H9 (cell line): ENCODE data around the gene RC3H1. TPM values are rescaled to one million over a fixed set of nuclear protein-coding genes. Genes with fewer than 3 reads are reported as not detected.

Experiments
- DNase-seq: peaks from one replicate; pipeline ENCODE4 v3.0.0-alpha.2; 2017
- H2AFZ ChIP-seq: one replicate; pipeline ENCODE4 v1.6.1; 2013; ENCODE audit warnings: mild to moderate bottlenecking, low read length, control low read depth, moderate library complexity
- H2AK5ac ChIP-seq: 2 replicates; pipeline ENCODE4 v1.6.1; 2013; ENCODE audit warnings: low read length, control low read depth, mixed read lengths; ENCODE audit not compliant: insufficient read length
- H2BK120ac ChIP-seq: one replicate; pipeline ENCODE4 v1.6.1; 2013; ENCODE audit warnings: low read depth, mild to moderate bottlenecking, low read length, control low read depth, inconsistent platforms; ENCODE audit not compliant: poor library complexity, severe bottlenecking
- H2BK12ac ChIP-seq: 2 replicates; pipeline ENCODE4 v1.6.1; 2013; ENCODE audit warnings: low read length, control low read depth, mixed read lengths, low read depth; ENCODE audit not compliant: insufficient read length
- H2BK15ac ChIP-seq: 2 replicates; pipeline ENCODE4 v1.6.1; 2013; ENCODE audit warnings: low read depth, low read length, control low read depth
- H2BK20ac ChIP-seq: one replicate; pipeline ENCODE4 v1.6.1; 2013; ENCODE audit warnings: low read depth, mild to moderate bottlenecking, low read length, control low read depth, inconsistent platforms; ENCODE audit not compliant: poor library complexity, severe bottlenecking
- H2BK5ac ChIP-seq: 2 replicates; pipeline ENCODE4 v1.6.1; 2013; ENCODE audit warnings: low read length, control low read depth, mixed read lengths; ENCODE audit not compliant: insufficient read length
- H3K14ac ChIP-seq: 2 replicates; pipeline ENCODE4 v1.6.1; 2013; ENCODE audit warnings: low read length, control low read depth; ENCODE audit not compliant: insufficient read depth
- H3K18ac ChIP-seq: 2 replicates; pipeline ENCODE4 v1.6.1; 2013; ENCODE audit warnings: low read depth, mild to moderate bottlenecking, mixed read lengths, low read length, control low read depth; ENCODE audit not compliant: insufficient read length
- H3K23ac ChIP-seq: 2 replicates; pipeline ENCODE4 v1.6.1; 2013; ENCODE audit warnings: low read length, control low read depth, mixed read lengths, low read depth; ENCODE audit not compliant: insufficient read length
- H3K23me2 ChIP-seq: 2 replicates; pipeline ENCODE4 v1.6.1; 2013; ENCODE audit warnings: low read depth, mild to moderate bottlenecking, mixed read lengths, low read length, control low read depth; ENCODE audit not compliant: insufficient read length, poor library complexity, severe bottlenecking
- H3K27ac ChIP-seq: 2 replicates; pipeline ENCODE4 v1.5.1; 2013; ENCODE audit warnings: low read length, control low read depth, mixed read lengths, low read depth; ENCODE audit not compliant: insufficient read length
- H3K27me3 ChIP-seq: 2 replicates; pipeline ENCODE4 v1.6.1; 2013; ENCODE audit warnings: low read length, control low read depth, inconsistent platforms; ENCODE audit not compliant: insufficient read depth
- H3K4ac ChIP-seq: 2 replicates; pipeline ENCODE4 v1.6.1; 2013; ENCODE audit warnings: low read depth, mild to moderate bottlenecking, control low read depth, inconsistent platforms, low read length, moderate library complexity
- H3K4me1 ChIP-seq: 2 replicates; pipeline ENCODE4 v1.6.1; 2013; ENCODE audit warnings: low read length, control low read depth, inconsistent platforms; ENCODE audit not compliant: insufficient read depth
- H3K4me2 ChIP-seq: 2 replicates; pipeline ENCODE4 v1.6.1; 2013; ENCODE audit warnings: low read length, control low read depth, mixed read lengths; ENCODE audit not compliant: insufficient read length, insufficient read depth
- H3K56ac ChIP-seq: 2 replicates; pipeline ENCODE4 v1.6.1; 2013; ENCODE audit warnings: low read depth, mild to moderate bottlenecking, mixed read lengths, low read length, control low read depth; ENCODE audit not compliant: insufficient read length
- H3K79me1 ChIP-seq: 2 replicates; pipeline ENCODE4 v1.6.1; 2013; ENCODE audit warnings: low read depth, mild to moderate bottlenecking, moderate library complexity, low read length, control low read depth, inconsistent platforms; ENCODE audit not compliant: insufficient read depth, poor library complexity, severe bottlenecking
- H3K79me2 ChIP-seq: 2 replicates; pipeline ENCODE4 v1.6.1; 2013; ENCODE audit warnings: low read length, control low read depth, inconsistent platforms; ENCODE audit not compliant: insufficient read depth
- H3K9ac ChIP-seq: 2 replicates; pipeline ENCODE4 v1.6.1; 2013; ENCODE audit warnings: low read length, control low read depth, mixed read lengths; ENCODE audit not compliant: insufficient read length; ENCODE audit errors: extremely low read depth
- H3K9me3 ChIP-seq: one replicate; pipeline ENCODE4 v1.6.1; 2013; ENCODE audit warnings: low read depth, low read length, inconsistent platforms; ENCODE audit not compliant: control insufficient read depth
- H3T11ph ChIP-seq: one replicate; pipeline ENCODE4 v1.6.1; 2013; ENCODE audit warnings: mild to moderate bottlenecking, low read length, control low read depth, inconsistent platforms
- H4K20me1 ChIP-seq: one replicate; pipeline ENCODE4 v1.6.1; 2013; ENCODE audit not compliant: control insufficient read depth, insufficient read length, insufficient read depth
- H4K5ac ChIP-seq: 2 replicates; pipeline ENCODE4 v1.6.1; 2013; ENCODE audit warnings: low read depth, mild to moderate bottlenecking, mixed read lengths, low read length, control low read depth; ENCODE audit not compliant: insufficient read length
- H4K8ac ChIP-seq: replicated peaks from 2 replicates; pipeline ENCODE4 v1.6.1; 2013; ENCODE audit warnings: low read length, control low read depth, mixed read lengths, low read depth; ENCODE audit not compliant: insufficient read length
- H4K91ac ChIP-seq: 2 replicates; pipeline ENCODE4 v1.6.1; 2013; ENCODE audit warnings: low read depth, mild to moderate bottlenecking, moderate library complexity, mixed read lengths, low read length, control low read depth; ENCODE audit not compliant: insufficient read length
- H3K27ac Mint-ChIP-seq, 3 experiments: 2 replicates in 2 of 3; 3 replicates in 1 of 3; pipeline ENCODE4 v1.8.0; 2020 to 2021; ENCODE audit warnings: mixed read lengths in 3 of 3, mild to moderate bottlenecking in 1 of 3, moderate library complexity in 1 of 3
- H3K27me3 Mint-ChIP-seq: 2 replicates; pipeline ENCODE4 v1.8.0; 2021; ENCODE audit warnings: low read depth, mild to moderate bottlenecking, moderate library complexity, mixed read lengths
- H3K36me3 Mint-ChIP-seq, 3 experiments: 2 replicates in 2 of 3; 3 replicates in 1 of 3; pipeline ENCODE4 v1.8.0; 2020 to 2021; ENCODE audit warnings: low read depth in 3 of 3, mixed read lengths in 3 of 3; ENCODE audit not compliant: insufficient read depth in 1 of 3
- H3K4me1 Mint-ChIP-seq, 2 experiments: 2 replicates each; pipeline ENCODE4 v1.8.0; 2020; ENCODE audit warnings: mixed read lengths in 2 of 2
- H3K4me3 Mint-ChIP-seq, 2 experiments: 2 replicates in 1 of 2; 3 replicates in 1 of 2; pipeline ENCODE4 v1.8.0; 2020 to 2021; ENCODE audit warnings: mild to moderate bottlenecking in 2 of 2, mixed read lengths in 2 of 2, moderate library complexity in 1 of 2
- H3K9me3 Mint-ChIP-seq, 2 experiments: 2 replicates in 1 of 2; 3 replicates in 1 of 2; pipeline ENCODE4 v1.8.0; 2020; ENCODE audit warnings: mild to moderate bottlenecking in 2 of 2, mixed read lengths in 2 of 2, moderate library complexity in 1 of 2
- CTCF ChIP-seq: fragments of 200-600 bp; sonication (generic); conservative IDR thresholded peaks from 3 replicates; pipeline ENCODE4 v1.8.0; 2021; ENCODE audit warnings: antibody characterized with exemption, mild to moderate bottlenecking
- WGBS: extraction: QIAGEN DNeasy Blood & Tissue Kit; methylation state at CpG from one replicate; pipeline ENCODE4 v1.1.7; 2013; ENCODE audit warnings: missing lambda C conversion rate, low lambda C conversion rate, mixed read lengths; ENCODE audit not compliant: insufficient read length; ENCODE audit errors: extremely low coverage; 5-methylcytosine and 5-hydroxymethylcytosine counted together
- total RNA-seq: library from RNA; stranded (reverse); gene quantifications from 2 replicates; pipeline ENCODE4 v1.2.1, GENCODE V29; 2021

RC3H1 gene
- total RNA-seq, 1 experiment from 2014 or later, result 36.1 TPM

GRCh38 chr1:174003867-174004266, 18.3 kb downstream of the RC3H1 start:
- no peaks in the 10 kb centered on the region for H4K20me1 ChIP-seq

More at GRCh38 chr1:174003867-174004266, 18.3 kb downstream of the RC3H1 start:
- H3T11ph ChIP-seq, result no peak overlapping the region
- H2BK20ac ChIP-seq, result no peak overlapping the region
- no peak overlapping the region for H4K91ac ChIP-seq
- H2BK15ac ChIP-seq, result no peak overlapping the region
- WGBS, result no CpG with 5 or more reads among the region's 4 CpGs
- H3K9me3 ChIP-seq, result no peaks in the 10 kb centered on the region
- DNase-seq, result no peak
- H3K4ac ChIP-seq, result no peak overlapping the region
- H3K4me2 ChIP-seq, result no peak overlapping the region
- H3K23ac ChIP-seq, result no peak overlapping the region
- Mint-ChIP-seq H3K27me3 (no peaks in the 10 kb centered on the region), H3K27ac (no peak overlapping the region), H3K4me1 (peaks cover 16 to 19% of the 10 kb centered on the region in 2 experiments), H3K4me3 (no peak overlapping the region), H3K36me3 (peaks cover 6 to 22% (median 11%) of the 10 kb centered on the region in 3 experiments; a peak in 6 of 7 replicates), H3K9me3 (no peaks in the 10 kb centered on the region)
- no peak overlapping the region for H3K18ac ChIP-seq
- TF ChIP-seq CTCF, result no peak
- no peak overlapping the region for H2BK12ac ChIP-seq
- H3K56ac ChIP-seq, result no peak overlapping the region
- peaks cover 5% of the 10 kb centered on the region; the same call in 1 of the 2 replicates for H3K79me2 ChIP-seq
- H3K23me2 ChIP-seq, result no peaks in the 10 kb centered on the region
- H3K27me3 ChIP-seq, result no peaks in the 10 kb centered on the region
- H2BK5ac ChIP-seq, result no peak overlapping the region
- H4K8ac ChIP-seq, result no peak overlapping the region
- H3K14ac ChIP-seq, result no peak overlapping the region
- no peak overlapping the region for H3K27ac ChIP-seq
- peaks cover 10% of the 10 kb centered on the region for H3K79me1 ChIP-seq
- no peak overlapping the region for H2BK120ac ChIP-seq
- H2AK5ac ChIP-seq, result no peak overlapping the region
- no peak overlapping the region for H4K5ac ChIP-seq
- peaks cover 4% of the 10 kb centered on the region; the same call in 1 of the 2 replicates for H3K4me1 ChIP-seq
- H3K9ac ChIP-seq, result no peak overlapping the region
- H2AFZ ChIP-seq, result no peak overlapping the region
